Gastrocnemius medialis (tissue), 4 donors: ENCODE data around the gene EMD.

ENCODE experiments used
- CTCF ChIP-seq, 5 experiments: fragments of 450-650 bp in 3 of 5; fragments of 200-600 bp in 2 of 5; sonication (generic) in 2 of 5; IDR thresholded peaks in 4 of 5; conservative IDR thresholded peaks in 1 of 5; 1 replicate in 4 of 5; 2 replicates in 1 of 5; pipeline ENCODE4 v1.5.1; 2016 to 2019; ENCODE audit warnings: antibody characterized with exemption in 5 of 5, mild to moderate bottlenecking in 3 of 5, moderate library complexity in 3 of 5
- POLR2A ChIP-seq, 2 donors: fragments of 450-650 bp; IDR thresholded peaks; one replicate each; pipeline ENCODE4 v1.6.1; 2017; ENCODE audit warnings: antibody characterized with exemption in 2 of 2, mild to moderate bottlenecking in 2 of 2, moderate library complexity in 2 of 2

GRCh38 chrX:154333116-154333515 lies 46.0 kb upstream of the EMD start:
- TF ChIP-seq CTCF (IDR thresholded peaks at IDR 0.05 in 4 of 5, conservative IDR thresholded peaks at IDR 0.05 in 1 of 5) (no peak), POLR2A (IDR thresholded peaks at IDR 0.05) (no peak)
